HG02588 (cell line): ENCODE measurements around the gene LRRC40.

Experiments used
- ATAC-seq: cut with Tn5 transposase; IDR thresholded peaks from one replicate; pipeline ENCODE4 v1.9.1; 2021; ENCODE audit warnings: mild to moderate bottlenecking, moderate library complexity; ENCODE audit not compliant: unreplicated experiment

LRRC40 gene

DNA sequence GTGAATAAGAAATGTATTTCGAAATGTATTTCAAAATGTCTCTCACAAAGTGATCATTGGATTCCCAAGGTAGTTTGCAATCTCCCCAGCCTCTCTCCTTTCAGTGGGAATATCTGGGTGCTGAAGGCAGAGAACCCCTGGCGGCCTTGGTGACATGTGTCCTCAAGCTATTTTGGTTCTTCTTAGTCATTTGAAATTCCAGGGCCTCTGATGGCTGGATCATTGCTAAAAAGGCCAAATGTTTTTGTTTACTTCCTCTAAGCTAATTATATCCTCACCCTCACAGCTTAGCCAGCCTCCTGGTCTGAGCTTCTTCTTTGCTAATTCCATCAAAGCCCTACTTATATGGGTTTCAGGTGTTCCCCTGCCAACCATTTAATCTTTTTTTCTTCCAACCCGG is 71.2 kb downstream of the LRRC40 start:
- ATAC-seq = no peak

DNA sequence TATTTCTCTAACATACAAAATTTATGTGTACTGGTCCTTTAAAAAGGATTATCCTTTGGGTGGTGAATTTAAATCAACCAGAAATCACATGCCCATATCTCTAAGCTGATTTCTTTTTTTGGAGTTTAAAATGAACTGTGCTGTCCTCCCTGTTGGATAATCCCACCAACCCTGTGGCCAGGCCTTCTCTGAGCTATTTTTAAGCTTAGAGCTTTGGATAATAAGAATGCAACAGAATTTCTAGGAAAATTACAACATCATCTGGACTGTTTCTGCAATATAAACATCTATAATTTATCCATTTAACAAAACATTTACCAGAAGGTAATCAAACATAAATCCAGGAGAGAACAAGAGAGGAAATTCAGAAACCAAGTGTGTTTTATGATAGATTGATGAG is 88.3 kb downstream of the LRRC40 start:
- ATAC-seq = no peak

DNA sequence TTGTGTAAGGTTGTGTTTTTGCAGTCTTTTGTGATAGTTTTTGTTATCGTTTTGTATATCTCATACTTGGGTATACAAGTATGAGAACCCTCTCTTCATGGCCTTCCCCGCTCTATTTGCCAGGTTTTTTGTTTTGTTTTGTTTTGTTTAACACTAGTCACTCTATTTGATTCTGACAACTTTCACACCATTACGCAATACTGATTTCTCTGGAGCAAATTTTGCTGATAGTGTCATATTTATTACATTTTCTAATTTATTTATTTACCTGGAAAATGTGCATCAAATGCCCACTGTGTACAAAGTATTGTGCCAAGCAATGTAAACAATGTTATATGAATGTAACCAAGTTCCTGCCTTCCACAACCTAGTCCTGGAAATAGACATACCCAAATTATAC is 90.1 kb downstream of the LRRC40 start:
- no peak for ATAC-seq

DNA sequence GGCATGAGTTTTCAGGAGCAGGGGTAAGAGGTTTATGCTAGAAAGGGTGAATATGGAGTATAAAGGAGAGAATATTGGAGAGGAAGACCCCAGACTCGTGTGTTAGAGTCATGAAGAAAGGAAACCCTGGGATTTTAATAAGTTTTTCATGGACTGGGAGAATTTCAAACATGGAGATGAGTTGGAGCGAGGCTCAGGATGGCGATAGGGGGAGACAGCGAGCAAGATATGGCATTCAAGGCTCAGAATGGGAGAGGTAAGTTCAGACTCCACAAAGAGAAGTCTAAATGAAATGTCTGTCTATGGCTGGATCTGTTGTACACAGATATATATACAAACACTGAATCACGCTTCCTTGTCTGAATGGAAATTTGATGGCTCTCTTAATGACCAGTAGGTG is 92.5 kb downstream of the LRRC40 start:
- no peak for ATAC-seq

DNA sequence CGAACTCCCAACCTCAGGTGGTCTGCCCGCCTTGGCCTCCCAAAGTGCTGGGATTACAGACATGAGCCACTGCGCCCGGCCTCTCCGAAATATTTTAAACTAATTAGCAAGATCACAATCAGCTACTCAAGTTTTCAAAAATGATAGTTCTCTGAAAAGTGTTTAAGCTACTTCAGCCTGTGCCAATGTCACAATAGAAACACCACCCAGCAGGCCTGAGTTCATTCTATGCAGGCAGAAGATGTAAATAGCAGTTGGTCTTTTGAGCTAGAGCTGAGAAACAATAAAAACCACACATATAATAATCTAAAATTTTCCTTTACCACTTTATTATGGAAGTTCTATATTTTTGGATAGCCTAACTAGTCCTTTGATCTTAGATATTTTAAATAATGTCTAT is 96.1 kb downstream of the LRRC40 start:
- ATAC-seq = no peak

DNA sequence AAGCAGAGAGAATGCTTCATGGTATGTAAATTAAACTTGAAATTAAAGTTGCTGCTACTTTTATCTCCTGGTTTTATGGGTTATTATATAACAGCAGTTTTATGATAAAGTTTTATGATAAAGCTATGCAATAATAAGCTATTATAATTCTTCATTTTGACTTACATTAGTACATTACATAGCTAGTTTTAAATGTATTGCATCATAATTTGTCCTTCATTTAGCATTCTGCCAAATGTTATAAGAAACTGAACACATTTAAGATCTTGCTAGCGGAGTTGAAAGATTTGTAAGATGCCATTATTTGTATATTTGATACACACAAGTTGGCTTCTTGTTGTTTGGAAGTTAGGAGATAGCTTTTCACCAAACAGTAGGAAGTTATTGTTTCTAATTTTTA is 101.6 kb downstream of the LRRC40 start:
- no peak for ATAC-seq

DNA sequence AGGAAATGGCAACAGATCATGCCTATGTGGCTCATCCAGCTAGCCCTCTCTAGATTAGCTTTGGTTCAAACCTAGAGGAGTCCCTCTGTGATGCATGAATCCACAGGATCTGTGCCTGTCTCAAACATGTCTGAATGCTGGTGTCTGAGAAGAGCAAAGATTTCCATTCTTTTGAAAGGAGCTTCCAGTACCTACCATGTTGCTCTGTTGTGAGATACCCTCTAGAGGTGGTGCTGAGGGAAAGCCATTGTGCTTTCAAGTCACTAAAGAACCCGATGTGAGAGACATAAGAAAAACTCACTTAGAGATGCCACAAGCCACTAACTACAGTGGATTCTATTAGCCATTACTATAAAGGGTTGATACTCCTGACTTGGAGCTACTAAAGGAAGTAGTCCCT is 103.6 kb downstream of the LRRC40 start:
- no peak for ATAC-seq

DNA sequence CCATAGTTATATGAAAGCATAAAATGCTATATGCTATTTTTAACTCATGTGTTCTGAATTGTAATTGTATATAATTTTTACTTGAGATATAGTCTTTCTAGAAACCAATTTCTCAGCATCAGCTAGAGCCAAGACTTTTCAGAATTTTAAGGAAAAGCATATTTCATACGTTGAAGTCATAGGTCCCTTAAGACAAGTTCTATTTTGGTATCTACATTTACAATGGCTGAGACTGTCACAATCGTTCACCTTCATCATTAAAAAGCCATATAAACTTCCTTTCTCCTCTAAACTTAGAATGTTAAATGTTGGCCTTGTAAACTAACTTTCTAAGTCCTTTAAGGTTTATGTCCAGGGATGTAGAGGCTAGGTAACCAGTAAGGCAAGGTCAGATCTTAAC is 104.1 kb downstream of the LRRC40 start:
- no peak for ATAC-seq
